ENCODE data around the gene SRC.

The SRC gene

GRCh38 chr20:37416848-37417616, 71.1 kb downstream of the SRC start:
- no peak for DNase-seq

GRCh38 chr20:37417617-37418467, 71.9 kb downstream of the SRC start:
- no peak for DNase-seq

DNA sequence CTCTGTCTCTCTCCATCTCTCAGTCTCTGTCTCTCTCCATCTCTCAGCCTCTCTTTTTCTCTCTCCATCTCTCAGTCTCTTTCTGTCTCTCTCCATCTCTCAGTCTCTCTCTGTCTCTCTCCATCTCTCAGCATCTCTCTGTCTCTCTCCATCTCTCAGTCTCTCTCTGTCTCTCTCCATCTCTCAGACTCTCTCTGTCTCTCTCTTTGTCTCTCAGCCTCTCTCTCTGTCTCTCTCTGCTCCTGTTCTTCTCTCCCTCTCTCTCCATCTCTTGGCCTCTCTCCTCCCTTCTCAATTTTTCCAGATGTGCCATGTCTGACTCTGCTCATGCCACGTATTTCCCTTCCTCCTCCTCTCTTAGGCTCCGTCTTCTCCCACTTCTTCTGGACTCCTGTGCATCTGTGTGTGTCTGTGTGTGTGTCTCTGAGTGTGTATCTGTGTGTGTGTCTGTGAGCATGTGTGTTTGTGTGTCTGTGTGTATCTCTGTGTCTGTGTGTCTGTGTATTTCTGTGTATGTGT, 72.7 kb downstream of the SRC start:
- no peak for DNase-seq

DNA sequence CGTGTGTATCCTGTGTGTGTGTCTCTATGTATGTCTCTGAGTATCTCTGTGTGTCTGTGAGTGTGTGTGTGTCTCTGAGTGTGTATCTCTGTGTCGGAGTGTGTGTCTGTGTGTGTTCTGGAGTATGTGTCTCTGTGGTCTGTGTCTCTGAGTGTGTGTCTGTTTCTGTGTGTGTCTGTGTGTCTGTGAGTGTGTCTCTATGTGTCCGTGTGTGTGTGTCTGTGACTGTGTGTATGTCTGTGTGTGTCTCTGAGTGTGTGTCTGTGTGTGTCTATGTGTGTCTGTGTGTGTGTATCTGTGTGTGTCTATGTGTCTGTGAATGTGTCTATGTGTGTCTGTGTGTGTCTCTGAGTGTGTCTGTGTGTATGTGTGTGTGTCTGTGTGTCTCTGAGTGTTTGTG, 73.4 kb downstream of the SRC start:
- DNase-seq, result no peak

DNA sequence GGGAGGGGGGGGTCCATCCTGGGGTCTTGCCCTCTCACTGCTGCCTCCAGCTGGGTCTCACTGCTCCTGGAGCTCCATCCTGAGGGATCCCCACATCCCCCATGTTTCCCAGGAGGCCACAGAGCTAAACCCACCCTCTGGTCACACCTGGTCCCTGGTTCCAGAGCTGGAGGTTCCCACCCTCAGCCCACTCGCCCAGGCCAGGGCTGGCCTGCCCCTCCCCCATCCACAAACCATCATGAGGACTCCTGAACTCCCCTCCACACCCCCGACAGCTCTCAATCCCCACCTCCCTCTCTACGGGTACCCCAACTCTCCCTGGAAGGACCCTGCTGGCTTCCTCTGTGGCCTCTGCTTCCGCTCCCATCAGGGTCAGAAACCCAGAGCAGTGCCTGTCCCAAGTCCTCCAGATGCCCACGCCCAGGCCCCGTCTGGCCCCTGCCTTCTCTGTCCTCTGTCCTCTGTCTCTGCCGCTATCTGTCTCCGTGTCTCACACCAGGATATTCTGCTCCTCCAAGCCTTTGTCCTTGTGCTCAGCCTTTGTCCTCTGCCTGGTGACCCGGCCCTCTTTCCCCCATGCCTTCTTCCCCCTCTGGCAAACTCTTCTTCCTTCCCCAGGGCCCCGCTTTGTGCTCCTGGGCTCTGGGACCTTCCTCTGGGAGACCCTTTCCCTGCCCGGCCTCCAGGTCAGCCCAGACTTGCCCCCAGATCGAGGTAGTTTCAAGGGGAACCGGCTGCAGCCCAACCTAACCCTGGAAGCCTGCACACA, 74.0 kb downstream of the SRC start:
- DNase-seq, result no peak

DNA sequence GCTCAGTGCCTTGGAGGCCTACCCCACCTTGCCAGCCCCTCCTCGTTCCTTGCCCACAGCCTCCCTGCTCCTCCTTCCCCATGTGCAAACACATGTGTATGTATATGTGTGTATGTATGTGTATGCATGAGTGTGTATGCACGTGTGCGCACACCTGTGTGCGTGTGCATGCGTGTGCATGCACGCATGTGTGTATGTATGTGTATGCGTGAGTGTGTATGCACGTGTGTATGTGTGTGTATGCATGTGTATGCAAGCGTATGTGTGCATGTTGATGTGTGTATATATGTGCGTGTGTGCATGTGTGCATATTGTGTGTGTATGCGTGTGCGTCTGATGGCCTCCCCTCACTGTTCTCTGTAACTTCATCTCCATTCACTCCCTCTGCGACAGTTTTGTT, 74.7 kb downstream of the SRC start:
- no peak for DNase-seq

- DNase-seq, result no peak
Observed at GRCh38 chr20:37421060-37421905, 75.3 kb downstream of the SRC start.

GRCh38 chr20:37421988-37422387, 76.0 kb downstream of the SRC start:
- DNase-seq, result no peak

DNA sequence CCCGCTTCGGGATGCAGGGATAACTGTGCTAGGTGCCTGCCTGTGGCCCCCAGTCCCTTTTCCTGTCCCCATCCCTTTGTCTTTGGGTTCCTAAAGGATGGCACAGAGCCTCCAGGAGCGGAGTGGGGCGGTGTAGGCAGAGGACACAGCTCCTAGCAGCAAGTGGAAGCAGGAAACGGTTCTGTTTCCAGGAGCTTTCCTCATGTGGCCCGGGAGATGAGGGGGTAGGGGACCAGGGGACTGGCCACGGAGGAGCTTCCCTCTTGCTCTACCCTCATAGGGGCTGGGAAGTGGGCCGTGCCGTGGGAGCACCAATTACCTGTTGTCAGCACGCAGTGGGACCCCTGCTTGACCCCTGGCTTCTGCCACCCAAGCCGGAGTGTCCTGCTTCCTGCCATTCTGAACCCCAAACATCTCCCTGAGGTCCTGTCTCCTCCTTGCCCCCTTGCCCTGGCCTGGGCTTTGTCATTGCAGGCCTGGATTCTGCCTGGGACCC, 76.9 kb downstream of the SRC start:
- no peak for DNase-seq

- DNase-seq, result no peak
Observed at GRCh38 chr20:37423545-37423944, 77.6 kb downstream of the SRC start.

DNA sequence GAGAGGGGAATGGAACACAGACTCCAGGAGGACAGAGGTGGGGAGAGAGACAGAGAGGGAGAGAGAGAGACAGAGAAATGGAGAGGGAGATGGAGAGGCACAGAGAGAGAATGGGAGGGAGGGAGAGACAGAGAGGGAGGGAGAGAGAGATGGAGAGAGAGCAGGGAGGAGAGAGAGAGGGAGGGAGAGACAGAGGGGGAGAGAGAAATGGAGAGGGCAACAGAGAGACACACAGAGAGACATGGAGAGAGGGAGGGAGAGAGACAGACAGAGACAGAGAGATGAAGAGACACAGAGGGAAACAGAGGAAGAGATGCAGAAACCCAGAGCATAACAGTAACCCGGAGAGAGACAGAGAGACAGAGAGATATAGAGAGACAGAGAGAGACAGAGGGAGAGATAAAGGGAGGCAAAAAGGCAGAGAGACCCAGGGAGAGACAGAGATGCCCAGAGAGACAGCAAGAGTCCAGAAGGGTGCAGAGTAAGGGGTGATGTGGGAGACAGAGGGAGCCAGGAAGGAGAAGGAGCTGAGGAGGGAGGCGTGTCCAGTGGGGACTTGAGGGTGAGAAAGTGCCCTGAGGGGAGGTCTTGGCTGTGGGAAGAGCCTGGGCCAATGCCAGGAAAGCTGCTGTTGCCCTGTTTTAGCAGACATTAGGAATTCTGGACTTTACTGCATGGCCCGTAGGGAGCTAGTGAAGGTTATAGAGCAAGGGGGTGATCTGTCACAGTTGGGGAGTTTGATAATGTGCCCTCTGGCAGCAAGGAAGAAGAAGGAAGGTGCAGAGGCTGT, 78.3 kb downstream of the SRC start:
- no peak for DNase-seq

- no peak for DNase-seq
Observed at GRCh38 chr20:37425103-37425625, 79.2 kb downstream of the SRC start.

GRCh38 chr20:37426106-37426505, 80.2 kb downstream of the SRC start:
- DNase-seq, result no peak

- DNase-seq, result no peak
Observed at GRCh38 chr20:37426978-37427377, 81.0 kb downstream of the SRC start.

DNA sequence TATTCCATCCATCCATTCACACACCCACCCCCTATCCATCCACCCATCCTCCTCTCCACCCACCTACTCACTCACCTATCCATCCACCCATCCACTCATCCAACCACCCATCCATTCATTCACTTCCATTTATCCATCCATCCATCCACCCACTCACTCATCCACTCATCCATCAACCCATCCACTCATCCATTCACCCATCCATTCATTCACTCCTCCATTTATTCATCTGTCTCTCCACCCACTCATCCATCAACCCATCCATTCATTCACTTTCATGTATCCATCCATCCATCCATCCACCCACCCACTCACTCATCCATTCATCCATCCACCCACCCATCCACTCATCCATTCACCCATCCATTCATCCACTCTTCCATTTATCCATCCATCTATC, 84.1 kb downstream of the SRC start:
- DNase-seq, result no peak

- no peak for DNase-seq
Observed at GRCh38 chr20:37430778-37431460, 85.0 kb downstream of the SRC start.

DNA sequence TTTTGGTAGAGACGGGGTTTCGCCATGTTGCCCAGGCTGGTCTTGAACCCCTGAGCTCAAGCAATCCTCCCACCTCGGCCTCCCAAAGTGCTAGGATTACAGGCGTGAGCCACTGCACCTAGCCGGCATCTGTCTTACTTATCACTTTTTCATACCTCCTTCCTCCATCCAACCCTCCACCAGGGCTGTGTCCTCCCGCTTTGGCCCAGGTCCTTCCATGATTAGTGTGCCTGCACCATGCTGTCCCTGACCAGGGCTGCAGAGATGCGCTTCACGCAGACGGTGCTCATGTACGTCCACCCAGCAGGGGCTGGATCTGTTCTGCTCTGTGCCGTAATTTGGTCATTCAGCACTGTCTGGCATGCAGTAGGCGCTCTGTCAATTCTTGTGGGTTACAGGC, 85.8 kb downstream of the SRC start:
- DNase-seq, result no peak

DNA sequence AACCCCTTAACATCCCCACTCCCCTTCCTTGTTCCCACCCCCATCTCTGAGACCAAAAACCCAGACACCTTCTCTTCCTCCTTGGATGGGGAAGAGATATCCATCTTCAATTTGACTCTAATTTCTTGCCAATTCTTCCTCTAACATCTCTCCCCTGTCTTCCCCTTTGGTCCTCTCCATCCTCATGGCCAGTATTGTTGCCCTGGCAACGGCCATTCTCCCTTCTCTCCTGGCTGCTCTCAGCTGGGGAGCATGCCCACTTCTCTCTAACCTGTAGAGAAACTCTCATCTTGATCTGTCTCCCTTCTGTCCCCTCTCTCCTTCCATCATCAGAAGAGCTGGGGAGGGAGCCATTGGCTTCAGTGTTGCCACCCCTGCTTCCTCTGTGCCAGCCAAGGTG, 86.7 kb downstream of the SRC start:
- no peak for DNase-seq

DNA sequence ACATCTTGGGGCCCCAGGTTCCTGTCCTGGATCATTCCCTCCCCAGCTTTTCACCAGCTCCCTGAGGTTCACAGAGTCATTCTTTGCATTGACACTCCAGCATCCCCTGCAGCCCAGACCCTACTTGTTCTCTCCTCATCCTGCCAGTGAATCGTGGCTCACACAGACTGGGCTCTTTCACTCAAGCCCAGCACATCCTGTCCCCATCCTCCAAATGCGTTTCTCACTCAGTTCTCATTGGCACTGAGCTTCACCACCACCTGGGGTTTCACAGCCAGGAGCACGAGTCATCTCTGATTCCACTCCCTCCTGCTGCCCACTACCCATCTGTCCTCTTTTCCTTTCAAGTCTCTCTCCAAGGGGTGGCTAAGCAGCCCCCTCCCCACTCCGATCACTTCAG, 89.7 kb downstream of the SRC start:
- no peak for DNase-seq

GRCh38 chr20:37436527-37437186, 90.7 kb downstream of the SRC start:
- DNase-seq, result no peak

Data from NCI-H2081 (cell line).